ENCODE results near the gene WDR18. TPM values are rescaled to one million over a fixed set of nuclear protein-coding genes. Genes with fewer than 3 reads are reported as not detected.
A peak's percentile ranks its signal among the peaks of the same experiment; 100 is the strongest.

WDR18 gene
- total RNA-seq, 1 experiment from 2014 or later: 124 TPM

DNA sequence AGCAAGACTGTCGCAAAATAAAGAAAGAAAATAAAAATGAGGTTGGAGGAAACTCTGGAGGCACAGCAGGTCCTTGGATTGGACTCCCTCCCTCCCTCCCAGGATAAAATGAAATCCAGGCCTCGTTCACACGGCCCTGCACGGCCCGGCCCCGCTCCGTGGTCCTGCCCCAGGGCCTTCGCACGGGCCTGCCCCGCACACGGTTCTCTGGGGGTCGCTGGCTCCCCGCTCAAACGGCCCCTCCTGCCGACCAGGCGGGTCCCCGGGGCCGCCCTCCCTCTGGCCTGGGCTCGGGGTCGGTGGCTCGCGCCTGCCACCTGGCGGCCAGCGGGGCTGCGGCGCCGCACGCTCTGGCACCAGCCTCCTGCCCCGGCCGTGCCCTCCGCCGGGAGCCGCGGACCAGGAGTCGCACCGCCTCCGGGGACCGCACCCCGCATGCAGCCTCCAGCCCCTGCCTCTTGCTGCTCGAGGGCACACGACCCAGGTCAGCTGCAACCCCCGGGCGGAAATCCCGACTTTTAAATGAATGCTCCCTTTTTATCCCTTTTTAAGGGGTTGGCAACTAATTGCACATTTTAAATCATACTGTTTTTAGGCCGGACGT lies 1.5 kb upstream of the WDR18 start:
- peak overlapping the region; percentile 58 for H3K9ac ChIP-seq (ENCODE audit: low read length)
- ChIA-PET RAD21 (ENCODE audit: low non-redundant PET in 1 of 2, low total read pairs in 2 of 2, uncharacterized antibody in 2 of 2, unreplicated experiment in 2 of 2) (interaction anchor here (1.2 to 1.5 kb wide), 2 partner anchors 59 to 60 kb away, joined by 5 to 8 read pairs; no protein-coding TSS in a partner anchor), POLR2A (interaction anchor here (1.9 kb wide), 1 partner anchor 60 kb away, joined by 4 read pairs; no protein-coding TSS in a partner anchor), CTCF (interaction anchor here (1.4 to 2.0 kb wide), 2 partner anchors 60 to 126 kb away, joined by 9 to 12 read pairs; no protein-coding TSS in a partner anchor)
- peaks cover 31% of the 10 kb centered on the region for H3K79me2 ChIP-seq (ENCODE audit: insufficient read depth, low read length)
- peak overlapping the region; percentile 88 for H3K27ac ChIP-seq (ENCODE audit: low read depth, low read length)
- no peak overlapping the region for H2AFZ ChIP-seq (ENCODE audit: low read depth, low read length, poor library complexity, severe bottlenecking)
- H3K4me2 ChIP-seq (ENCODE audit: low read length): peak overlapping the region; percentile 81
- H3K9me2 ChIP-seq (ENCODE audit: insufficient read depth): no peaks in the 10 kb centered on the region
- no TSS peak for BruUV-seq (replicated peaks)
- H4K20me1 ChIP-seq (ENCODE audit: insufficient read depth): no peaks in the 10 kb centered on the region
- H3K4me3 ChIP-seq (replicated peaks in 1 of 2; ENCODE audit: low read depth in 1 of 2, low read length in 2 of 2): peak overlapping the region; percentile 20 to 45
- H3K27me3 ChIP-seq (ENCODE audit: insufficient read depth, low read length): no peaks in the 10 kb centered on the region
- no peak for DNase-seq (ENCODE audit: low read depth, low spot score)
- H3K9me3 ChIP-seq (ENCODE audit: control insufficient read depth in 1 of 2, insufficient read depth in 1 of 2, low read depth in 1 of 2, low read length in 2 of 2): no peaks in the 10 kb centered on the region
- peak; percentile 86 for ATAC-seq
- H3K36me3 ChIP-seq (ENCODE audit: control insufficient read depth in 1 of 2, insufficient read depth in 2 of 2, low read length in 2 of 2): peaks cover 6 to 18% of the 10 kb centered on the region in 2 experiments
- peaks cover 22 to 42% of the 10 kb centered on the region in 2 experiments for H3K4me1 ChIP-seq (ENCODE audit: control insufficient read depth in 1 of 2, insufficient read depth in 2 of 2, low read length in 2 of 2)
- intact Hi-C loops (cut with micrococcal nuclease): loop anchor here (1.0 to 2.0 kb wide), 3 partner anchors 57 to 212 kb away; no protein-coding TSS in a partner anchor
- no peak for TF ChIP-seq ZBTB33 (IDR thresholded peaks at IDR 0.05; ENCODE audit: extremely low read depth, insufficient replicate concordance, low read length)
- no peak for TF ChIP-seq SP1 (IDR thresholded peaks at IDR 0.05; ENCODE audit: low read depth)
- no peak for TF ChIP-seq ELF1 (IDR thresholded peaks at IDR 0.05; ENCODE audit: borderline replicate concordance, low read depth)
- no peak for TF ChIP-seq SRF (IDR thresholded peaks at IDR 0.05; ENCODE audit: low read depth)
- TF ChIP-seq FOSL1 (IDR thresholded peaks at IDR 0.05; ENCODE audit: low read depth): no peak
- no peak for TF ChIP-seq CEBPB (IDR thresholded peaks at IDR 0.05; ENCODE audit: low read depth)
- TF ChIP-seq YY1 (IDR thresholded peaks at IDR 0.05; ENCODE audit: extremely low read depth, insufficient replicate concordance, low read depth, low read length): no peak
- no peak for TF ChIP-seq POLR2AphosphoS5 (IDR thresholded peaks at IDR 0.05; ENCODE audit: low read depth, low read length)
- TF ChIP-seq ZNF274 (IDR thresholded peaks at IDR 0.05; ENCODE audit: low read depth, low read length): no peak
- no peak for TF ChIP-seq SIN3A (IDR thresholded peaks at IDR 0.05; ENCODE audit: low read depth)
- no peak for TF ChIP-seq REST (IDR thresholded peaks at IDR 0.05; ENCODE audit: low read depth)
- peak; percentile 36; the same call in 1 of the 2 replicates for TF ChIP-seq ZFX (IDR thresholded peaks at IDR 0.05)
- TF ChIP-seq EZH2 (IDR thresholded peaks at IDR 0.05): no peak
- no peak for TF ChIP-seq ATF3 (IDR thresholded peaks at IDR 0.05)
- TF ChIP-seq TCF7L2 (IDR thresholded peaks at IDR 0.05; ENCODE audit: borderline replicate concordance, extremely low read depth, insufficient read depth, insufficient read length): no peak
- peak; percentile 57 for TF ChIP-seq MAX (IDR thresholded peaks at IDR 0.05)
- no peak for TF ChIP-seq CBX3 (IDR thresholded peaks at IDR 0.05; ENCODE audit: low read depth)
- TF ChIP-seq EZH2phosphoT487 (IDR thresholded peaks at IDR 0.05; ENCODE audit: borderline replicate concordance): no peak
- no peak for TF ChIP-seq EGR1 (IDR thresholded peaks at IDR 0.05; ENCODE audit: low read depth)

All from HCT116 (cell line).